HG02884 (cell line): ENCODE data around the gene DCDC2C.
"Not testable (repeated sequence)": the region's sequence is repeated elsewhere in the genome, so short reads cannot be mapped to it uniquely, and the experiment has no call there.

Source experiments
- ATAC-seq: cut with Tn5 transposase; IDR thresholded peaks from one replicate; pipeline ENCODE4 v1.9.1; 2021; ENCODE audit warnings: mild to moderate bottlenecking, moderate library complexity; ENCODE audit not compliant: unreplicated experiment

The DCDC2C gene

GRCh38 chr2:3703236-3703756 lies at the start of gene DCDC2C:
Gene DCDC2C, plus strand, starts transcription at chr2:3703575. Its CDS starts 177 bp downstream, at chr2:3703752.
- ATAC-seq: no peak

- ATAC-seq: no peak
Measured at GRCh38 chr2:3654011-3654410, 49.4 kb upstream of the DCDC2C start.

GRCh38 chr2:3654531-3655225 lies 48.7 kb upstream of the DCDC2C start:
- no peak for ATAC-seq

- ATAC-seq: no peak
Measured at GRCh38 chr2:3655871-3656761, 47.3 kb upstream of the DCDC2C start.

- ATAC-seq: no peak
Measured at GRCh38 chr2:3656762-3657721, 46.3 kb upstream of the DCDC2C start.

GRCh38 chr2:3657881-3658280 lies 45.5 kb upstream of the DCDC2C start, which contains the start of gene ALLC:
Gene ALLC, plus strand, starts transcription at chr2:3658200. Its CDS starts 12,958 bp downstream, at chr2:3671158.
- no peak for ATAC-seq

GRCh38 chr2:3659447-3660432 lies 43.6 kb upstream of the DCDC2C start:
- no peak for ATAC-seq

- not testable (repeated sequence) for ATAC-seq
Measured at GRCh38 chr2:3660640-3661039, 42.7 kb upstream of the DCDC2C start.

GRCh38 chr2:3661149-3661660 lies 42.2 kb upstream of the DCDC2C start:
- no peak for ATAC-seq

GRCh38 chr2:3662239-3662638 lies 41.1 kb upstream of the DCDC2C start:
- no peak for ATAC-seq

GRCh38 chr2:3664118-3664517 lies 39.3 kb upstream of the DCDC2C start:
- no peak for ATAC-seq

- no peak for ATAC-seq
Measured at GRCh38 chr2:3664925-3665324, 38.5 kb upstream of the DCDC2C start.

GRCh38 chr2:3665886-3666612 lies 37.3 kb upstream of the DCDC2C start:
- ATAC-seq: no peak

- ATAC-seq: no peak
Measured at GRCh38 chr2:3666613-3666975, 36.8 kb upstream of the DCDC2C start.

GRCh38 chr2:3667151-3667631 lies 36.2 kb upstream of the DCDC2C start:
- no peak for ATAC-seq

GRCh38 chr2:3669656-3670055 lies 33.7 kb upstream of the DCDC2C start:
- no peak for ATAC-seq

- ATAC-seq: no peak
Measured at GRCh38 chr2:3670376-3670775, 33.0 kb upstream of the DCDC2C start.

- no peak for ATAC-seq
Measured at GRCh38 chr2:3670941-3671340, 32.4 kb upstream of the DCDC2C start.
